HG02588 (cell line): Measurements from ENCODE around the gene COQ6.
"Not testable (repeated sequence)": the region's sequence is repeated elsewhere in the genome, so short reads cannot be mapped to it uniquely, and the experiment has no call there.

ENCODE experiments used
- ATAC-seq: cut with Tn5 transposase; IDR thresholded peaks from one replicate; pipeline ENCODE4 v1.9.1; 2021; ENCODE audit warnings: mild to moderate bottlenecking, moderate library complexity; ENCODE audit not compliant: unreplicated experiment

Gene COQ6

DNA sequence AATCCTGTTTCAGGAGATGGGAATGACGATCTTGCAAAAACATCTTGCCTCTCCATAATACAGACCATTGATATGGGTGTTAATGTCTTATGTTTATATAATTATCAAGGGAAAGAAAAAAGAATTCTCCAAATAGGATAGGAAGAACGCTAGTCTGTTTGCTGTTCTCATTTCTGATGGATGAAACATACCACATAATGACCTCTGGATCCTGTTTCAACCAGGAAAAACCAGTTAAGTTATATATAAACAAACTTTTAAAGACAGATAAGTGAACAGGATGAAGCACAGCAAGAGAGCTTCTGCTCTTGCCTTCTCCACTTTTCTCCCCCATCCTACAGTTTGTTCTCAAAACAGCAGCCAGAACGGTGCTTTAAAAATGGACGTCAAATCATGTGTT lies 27.8 kb downstream of the COQ6 start:
- no peak for ATAC-seq

DNA sequence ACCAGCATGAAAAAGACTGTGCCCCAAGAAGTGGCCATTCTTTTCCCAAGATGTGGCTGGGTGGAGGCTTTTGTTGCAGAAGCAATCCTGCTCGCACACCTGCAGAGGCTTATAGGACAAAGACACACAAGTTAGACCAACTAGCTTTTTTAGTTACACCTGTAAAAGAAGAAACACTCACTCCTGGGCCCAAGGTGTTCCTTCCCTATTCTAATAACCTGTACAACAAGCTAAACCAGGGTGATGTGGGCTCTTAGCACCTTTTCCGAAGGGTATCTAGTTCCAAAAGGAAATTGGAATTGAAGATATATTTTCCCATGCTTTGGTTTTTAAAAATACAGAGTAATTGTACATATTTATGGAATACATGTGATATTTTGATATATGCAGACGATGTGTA lies 38.0 kb downstream of the COQ6 start:
- ATAC-seq, result no peak

GRCh38 chr14:73988656-73989055 lies 38.6 kb downstream of the COQ6 start:
- not testable (repeated sequence) for ATAC-seq

DNA sequence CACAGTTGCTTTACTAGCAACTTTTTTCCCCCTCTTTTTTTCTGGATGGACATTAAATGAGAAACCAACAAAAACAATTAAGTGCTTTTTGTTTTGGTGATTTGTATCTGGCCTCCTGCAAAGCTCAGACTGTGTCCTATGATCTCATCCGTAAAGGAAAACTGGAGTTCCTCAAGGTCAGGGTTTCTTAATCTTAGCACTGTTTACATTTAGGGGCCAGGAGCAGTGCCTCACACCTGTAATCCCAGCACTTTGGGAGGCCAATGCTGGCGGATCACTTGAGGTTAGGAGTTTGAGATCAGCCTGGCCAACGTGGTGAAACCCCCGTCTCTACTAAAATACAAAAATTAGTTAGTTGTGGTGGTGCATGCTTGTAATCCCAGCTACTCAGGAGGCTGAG lies 41.0 kb downstream of the COQ6 start:
- ATAC-seq, result no peak

GRCh38 chr14:73994926-73995325 lies 44.8 kb downstream of the COQ6 start:
- ATAC-seq, result not testable (repeated sequence)

DNA sequence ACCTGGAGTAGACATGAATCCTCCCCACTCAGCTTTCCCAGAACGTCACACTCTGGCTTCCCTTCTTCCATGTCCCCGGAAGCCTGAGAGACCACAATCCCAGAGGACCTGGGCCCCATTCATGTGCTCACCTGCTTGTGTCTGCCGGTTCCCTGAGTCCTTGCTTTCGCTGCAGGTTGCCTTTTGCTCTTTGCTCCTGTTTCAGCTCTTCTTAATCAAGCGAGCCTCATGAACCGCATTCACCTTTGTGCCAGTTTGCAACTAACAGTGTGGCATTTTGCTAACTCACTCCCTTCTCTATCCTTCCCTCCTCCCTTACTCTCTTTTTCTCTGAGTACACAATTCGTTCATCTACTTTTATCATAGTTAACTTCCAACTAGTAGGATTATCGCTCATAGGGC lies 45.9 kb downstream of the COQ6 start:
- ATAC-seq, result no peak

DNA sequence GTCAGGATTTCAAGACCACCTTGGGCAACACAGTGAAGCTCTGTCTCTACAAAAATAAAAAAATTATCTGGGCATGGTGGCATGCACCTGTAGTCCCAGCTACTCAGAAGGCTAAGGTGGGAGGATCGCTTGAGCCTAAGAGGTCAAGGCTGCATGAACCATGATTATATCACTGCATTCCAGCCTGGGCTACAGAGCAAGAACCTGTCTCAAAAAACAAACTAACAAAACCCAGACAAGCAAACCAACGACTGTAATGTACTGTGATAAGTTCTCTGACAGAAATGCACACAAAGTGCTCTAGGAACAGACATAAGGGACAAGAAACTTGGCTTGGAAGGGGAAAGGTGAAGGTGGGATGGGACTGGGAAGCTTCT lies 46.6 kb downstream of the COQ6 start:
- ATAC-seq, result no peak

DNA sequence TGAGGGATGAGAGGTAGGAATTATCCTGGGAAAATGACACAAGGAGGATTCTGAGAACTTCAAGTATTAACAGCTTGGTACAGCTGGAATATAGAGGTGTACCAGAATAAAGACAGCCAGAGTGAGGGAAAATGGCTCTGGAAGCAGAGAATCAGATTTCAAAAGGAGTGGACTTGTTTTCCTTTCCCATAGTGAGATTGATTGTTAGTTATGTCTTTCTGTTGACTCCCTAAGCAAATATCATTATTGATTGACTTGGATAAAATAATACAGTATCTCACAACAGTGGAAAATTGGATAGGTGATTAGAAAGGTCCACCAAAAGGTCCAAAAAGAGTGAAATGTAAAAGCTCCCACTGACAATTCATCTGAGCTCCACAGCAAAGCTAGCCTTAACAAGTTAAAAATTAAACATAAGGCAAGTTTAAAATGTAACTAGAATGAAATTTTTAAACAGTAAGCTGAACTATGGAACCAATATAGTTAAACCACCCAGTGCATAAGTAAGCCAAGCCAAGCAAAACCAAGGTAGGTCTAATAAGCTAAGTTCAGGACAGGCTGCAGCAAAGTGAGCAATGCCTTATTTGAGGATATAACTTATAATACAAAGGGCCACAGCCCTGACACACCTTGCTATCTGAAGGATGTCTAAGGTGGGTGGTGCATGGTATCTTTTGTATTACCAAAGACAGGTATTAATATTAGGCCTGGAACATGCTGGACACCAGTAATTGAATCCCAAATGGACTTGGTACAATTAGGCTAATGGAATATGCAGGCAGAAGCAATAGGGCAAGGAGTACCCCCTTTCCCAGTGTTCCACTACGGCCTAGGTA lies 47.2 kb downstream of the COQ6 start:
- no peak for ATAC-seq

GRCh38 chr14:73997944-73998447 lies 47.9 kb downstream of the COQ6 start:
- ATAC-seq, result no peak

DNA sequence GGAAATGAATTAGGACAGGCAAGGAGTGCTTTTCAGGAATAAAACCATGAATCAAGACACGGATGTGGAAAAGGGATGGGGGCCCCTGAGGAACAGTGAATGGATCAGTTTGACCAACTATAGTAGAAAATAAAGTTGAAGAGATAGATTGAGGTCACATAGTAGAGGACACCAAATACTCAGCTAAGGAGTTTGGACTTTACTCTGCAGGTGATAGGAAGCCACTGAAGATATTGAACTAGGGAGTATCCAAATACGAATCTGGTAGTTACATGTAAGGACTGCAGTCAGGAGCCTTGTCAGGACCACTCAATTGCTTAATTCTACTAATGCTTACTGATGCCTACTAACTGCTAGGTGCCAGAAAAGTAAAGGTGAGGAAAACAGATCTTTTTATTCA lies 48.6 kb downstream of the COQ6 start:
- no peak for ATAC-seq

GRCh38 chr14:74005664-74006063 lies 55.6 kb downstream of the COQ6 start:
- not testable (repeated sequence) for ATAC-seq

DNA sequence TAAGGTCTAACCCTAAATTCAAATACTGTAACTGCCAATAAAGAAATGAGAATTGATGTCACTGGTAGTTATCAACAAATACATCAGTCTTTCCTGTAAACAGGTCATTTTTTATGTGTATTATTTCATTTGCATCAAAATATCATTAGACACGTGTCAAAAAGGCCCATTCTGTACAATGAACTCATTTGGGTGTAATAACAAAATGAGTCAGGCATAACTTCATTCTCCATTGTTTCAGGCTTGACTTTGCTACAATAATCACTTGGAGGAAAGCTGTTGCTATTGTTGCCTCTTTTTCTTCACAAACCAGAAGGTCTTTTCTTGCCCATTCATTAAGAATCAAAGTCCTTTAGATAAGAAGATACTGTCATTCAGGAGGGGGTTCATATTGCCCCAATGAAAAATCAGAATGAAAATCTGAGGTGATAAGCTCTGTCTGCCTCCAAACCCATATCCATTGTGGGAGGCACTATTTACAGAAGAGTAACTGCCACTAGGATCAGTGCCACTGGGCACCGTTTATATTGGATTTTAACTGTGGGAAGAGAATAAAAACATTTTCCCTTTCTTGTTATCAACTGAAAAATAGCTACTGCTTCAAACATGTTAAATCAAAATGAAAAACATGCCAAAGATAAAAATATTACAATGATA lies 58.9 kb downstream of the COQ6 start:
- no peak for ATAC-seq
